Measurements from ENCODE around the gene CTNNBIP1.

The CTNNBIP1 gene

GRCh38 chr1:9823693-9823942, 86.5 kb downstream of the CTNNBIP1 start:
- TF ChIP-seq PATZ1 (CRISPR knock-in tag; IDR thresholded peaks at IDR 0.05; ENCODE audit: borderline replicate concordance) (no peak), GLIS3 (CRISPR knock-in tag; IDR thresholded peaks at IDR 0.05) (no peak), CSRNP3 (CRISPR knock-in tag; IDR thresholded peaks at IDR 0.05) (no peak), CSDC2 (CRISPR knock-in tag; IDR thresholded peaks at IDR 0.05) (no peak)
- peak; percentile 25 for ATAC-seq

GRCh38 chr1:9822897-9823692, 87.0 kb downstream of the CTNNBIP1 start:
- TF ChIP-seq ISL1 (CRISPR knock-in tag; IDR thresholded peaks at IDR 0.05) (no peak), CREB5 (CRISPR knock-in tag; IDR thresholded peaks at IDR 0.05; ENCODE audit: low read depth) (no peak), RARB (CRISPR knock-in tag; IDR thresholded peaks at IDR 0.05) (no peak), ZC3H10 (CRISPR knock-in tag; IDR thresholded peaks at IDR 0.05) (no peak), TOX (CRISPR knock-in tag; IDR thresholded peaks at IDR 0.05; ENCODE audit: borderline replicate concordance) (no peak), ZFP30 (CRISPR knock-in tag; IDR thresholded peaks at IDR 0.05) (no peak), GLIS3 (CRISPR knock-in tag; IDR thresholded peaks at IDR 0.05) (no peak), PATZ1 (CRISPR knock-in tag; IDR thresholded peaks at IDR 0.05; ENCODE audit: borderline replicate concordance) (no peak), ZFP3 (CRISPR knock-in tag; IDR thresholded peaks at IDR 0.05) (no peak), ARNTL (CRISPR knock-in tag; IDR thresholded peaks at IDR 0.05; ENCODE audit: borderline replicate concordance, low read depth) (no peak), OSR1 (CRISPR knock-in tag; IDR thresholded peaks at IDR 0.05) (no peak), SNAI2 (CRISPR knock-in tag; IDR thresholded peaks at IDR 0.05) (no peak), ESRRG (CRISPR knock-in tag; IDR thresholded peaks at IDR 0.05) (no peak), CSRNP3 (CRISPR knock-in tag; IDR thresholded peaks at IDR 0.05) (no peak), TCF4 (CRISPR knock-in tag; IDR thresholded peaks at IDR 0.05; ENCODE audit: borderline replicate concordance) (no peak)
- TF ChIP-seq, protein P1, sequence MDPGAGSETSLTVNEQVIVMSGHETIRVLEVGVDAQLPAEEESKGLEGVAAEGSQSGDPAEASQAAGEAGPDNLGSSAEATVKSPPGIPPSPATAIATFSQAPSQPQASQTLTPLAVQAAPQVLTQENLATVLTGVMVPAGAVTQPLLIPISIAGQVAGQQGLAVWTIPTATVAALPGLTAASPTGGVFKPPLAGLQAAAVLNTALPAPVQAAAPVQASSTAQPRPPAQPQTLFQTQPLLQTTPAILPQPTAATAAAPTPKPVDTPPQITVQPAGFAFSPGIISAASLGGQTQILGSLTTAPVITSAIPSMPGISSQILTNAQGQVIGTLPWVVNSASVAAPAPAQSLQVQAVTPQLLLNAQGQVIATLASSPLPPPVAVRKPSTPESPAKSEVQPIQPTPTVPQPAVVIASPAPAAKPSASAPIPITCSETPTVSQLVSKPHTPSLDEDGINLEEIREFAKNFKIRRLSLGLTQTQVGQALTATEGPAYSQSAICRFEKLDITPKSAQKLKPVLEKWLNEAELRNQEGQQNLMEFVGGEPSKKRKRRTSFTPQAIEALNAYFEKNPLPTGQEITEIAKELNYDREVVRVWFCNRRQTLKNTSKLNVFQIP (CRISPR knock-in tag; IDR thresholded peaks at IDR 0.05; ENCODE audit: borderline replicate concordance, low read depth): no peak
- TF ChIP-seq, protein P2, sequence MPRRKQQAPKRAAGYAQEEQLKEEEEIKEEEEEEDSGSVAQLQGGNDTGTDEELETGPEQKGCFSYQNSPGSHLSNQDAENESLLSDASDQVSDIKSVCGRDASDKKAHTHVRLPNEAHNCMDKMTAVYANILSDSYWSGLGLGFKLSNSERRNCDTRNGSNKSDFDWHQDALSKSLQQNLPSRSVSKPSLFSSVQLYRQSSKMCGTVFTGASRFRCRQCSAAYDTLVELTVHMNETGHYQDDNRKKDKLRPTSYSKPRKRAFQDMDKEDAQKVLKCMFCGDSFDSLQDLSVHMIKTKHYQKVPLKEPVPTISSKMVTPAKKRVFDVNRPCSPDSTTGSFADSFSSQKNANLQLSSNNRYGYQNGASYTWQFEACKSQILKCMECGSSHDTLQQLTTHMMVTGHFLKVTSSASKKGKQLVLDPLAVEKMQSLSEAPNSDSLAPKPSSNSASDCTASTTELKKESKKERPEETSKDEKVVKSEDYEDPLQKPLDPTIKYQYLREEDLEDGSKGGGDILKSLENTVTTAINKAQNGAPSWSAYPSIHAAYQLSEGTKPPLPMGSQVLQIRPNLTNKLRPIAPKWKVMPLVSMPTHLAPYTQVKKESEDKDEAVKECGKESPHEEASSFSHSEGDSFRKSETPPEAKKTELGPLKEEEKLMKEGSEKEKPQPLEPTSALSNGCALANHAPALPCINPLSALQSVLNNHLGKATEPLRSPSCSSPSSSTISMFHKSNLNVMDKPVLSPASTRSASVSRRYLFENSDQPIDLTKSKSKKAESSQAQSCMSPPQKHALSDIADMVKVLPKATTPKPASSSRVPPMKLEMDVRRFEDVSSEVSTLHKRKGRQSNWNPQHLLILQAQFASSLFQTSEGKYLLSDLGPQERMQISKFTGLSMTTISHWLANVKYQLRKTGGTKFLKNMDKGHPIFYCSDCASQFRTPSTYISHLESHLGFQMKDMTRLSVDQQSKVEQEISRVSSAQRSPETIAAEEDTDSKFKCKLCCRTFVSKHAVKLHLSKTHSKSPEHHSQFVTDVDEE (CRISPR knock-in tag; IDR thresholded peaks at IDR 0.05): no peak
- peak; percentile 47 for ATAC-seq
